Endothelial cell (in vitro differentiated cells): ENCODE data around the gene UCKL1. TPM values are rescaled to one million over a fixed set of nuclear protein-coding genes. Genes with fewer than 3 reads are reported as not detected.

Experiments used
- DNase-seq: peaks from one replicate; pipeline ENCODE4 v3.0.0; 2021; ENCODE audit warnings: low spot score
- H3K27ac Mint-ChIP-seq: one replicate; pipeline ENCODE4 v1.8.0; 2021; ENCODE audit warnings: mixed read lengths, inconsistent platforms; ENCODE audit not compliant: unreplicated experiment
- H3K27me3 Mint-ChIP-seq: one replicate; pipeline ENCODE4 v1.8.0; 2021; ENCODE audit warnings: mild to moderate bottlenecking, moderate library complexity, mixed read lengths, inconsistent platforms; ENCODE audit not compliant: unreplicated experiment
- H3K36me3 Mint-ChIP-seq: one replicate; pipeline ENCODE4 v1.8.0; 2021; ENCODE audit warnings: mild to moderate bottlenecking, low read depth, mixed read lengths, inconsistent platforms; ENCODE audit not compliant: unreplicated experiment
- H3K4me1 Mint-ChIP-seq: one replicate; pipeline ENCODE4 v1.8.0; 2021; ENCODE audit warnings: mild to moderate bottlenecking, mixed read lengths, inconsistent platforms; ENCODE audit not compliant: unreplicated experiment
- H3K4me3 Mint-ChIP-seq: one replicate; pipeline ENCODE4 v1.8.0; 2021; ENCODE audit warnings: mild to moderate bottlenecking, mixed read lengths, inconsistent platforms; ENCODE audit not compliant: unreplicated experiment
- H3K9me3 Mint-ChIP-seq: one replicate; pipeline ENCODE4 v1.8.0; 2021; ENCODE audit warnings: mixed read lengths, inconsistent platforms; ENCODE audit not compliant: unreplicated experiment
- total RNA-seq: library from RNA; stranded (reverse); fragmentation: NEBNext Ultra II Directional; extraction: Animal tissue kit (Norgen Biotek cat#: 25700); gene quantifications from one replicate; pipeline ENCODE4 v1.2.1, GENCODE V29; 2021; ENCODE audit not compliant: unreplicated experiment
- TF ChIP-seq, protein P1 (sequence below): fragments of 200-600 bp; sonication (generic); IDR thresholded peaks from one replicate; pipeline ENCODE4 v1.5.0; 2021; ENCODE audit warnings: antibody characterized with exemption; ENCODE audit not compliant: unreplicated experiment

The UCKL1 gene
- total RNA-seq, 1 donor from 2014 or later: 40.1 TPM

DNA sequence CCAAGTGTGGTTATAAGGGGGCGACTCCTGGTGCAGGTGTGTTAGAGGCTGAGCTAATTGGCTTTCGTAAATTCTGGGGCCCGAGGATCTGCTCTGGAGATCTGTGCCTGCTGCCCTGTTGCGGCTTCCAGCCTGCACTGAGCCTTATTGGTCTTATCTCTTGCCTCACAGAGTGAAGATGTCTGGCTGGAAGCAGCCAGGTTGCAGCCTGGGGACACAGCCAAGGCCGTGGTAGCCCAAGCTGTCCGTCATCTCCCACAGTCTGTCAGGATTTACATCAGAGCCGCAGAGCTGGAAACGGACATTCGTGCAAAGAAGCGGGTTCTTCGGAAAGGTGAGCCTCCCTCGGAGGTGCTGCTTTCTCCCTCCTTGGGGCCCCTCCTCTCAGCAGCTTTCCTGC, 44.7 kb upstream of the UCKL1 start:
- no peak overlapping the region for H3K27ac Mint-ChIP-seq
- H3K36me3 Mint-ChIP-seq: peaks cover 29% of the 10 kb centered on the region

DNA sequence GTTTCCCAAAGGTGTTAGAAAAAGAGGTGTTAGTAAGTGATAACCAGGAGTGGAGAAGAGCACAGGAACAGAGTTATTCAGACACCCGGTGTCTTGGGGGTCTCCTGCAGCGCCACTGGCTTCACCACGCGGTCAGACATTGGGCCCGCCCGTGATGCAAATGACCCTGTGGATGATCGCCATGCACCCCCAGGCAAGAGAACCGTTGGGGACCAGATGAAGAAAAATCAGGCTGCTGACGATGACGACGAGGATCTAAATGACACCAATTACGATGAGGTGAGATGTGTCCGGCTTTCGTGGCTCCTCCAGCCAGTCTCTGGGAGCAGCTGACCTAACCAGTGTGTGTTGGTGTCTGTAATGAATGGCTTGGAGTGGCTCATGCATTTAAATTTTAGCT, 26.7 kb upstream of the UCKL1 start:
- H3K9me3 Mint-ChIP-seq: no peaks in the 10 kb centered on the region
- DNase-seq: no peak
- peaks cover 10% of the 10 kb centered on the region for H3K27me3 Mint-ChIP-seq
- H3K36me3 Mint-ChIP-seq: peaks cover 27% of the 10 kb centered on the region
- TF ChIP-seq, protein P1, sequence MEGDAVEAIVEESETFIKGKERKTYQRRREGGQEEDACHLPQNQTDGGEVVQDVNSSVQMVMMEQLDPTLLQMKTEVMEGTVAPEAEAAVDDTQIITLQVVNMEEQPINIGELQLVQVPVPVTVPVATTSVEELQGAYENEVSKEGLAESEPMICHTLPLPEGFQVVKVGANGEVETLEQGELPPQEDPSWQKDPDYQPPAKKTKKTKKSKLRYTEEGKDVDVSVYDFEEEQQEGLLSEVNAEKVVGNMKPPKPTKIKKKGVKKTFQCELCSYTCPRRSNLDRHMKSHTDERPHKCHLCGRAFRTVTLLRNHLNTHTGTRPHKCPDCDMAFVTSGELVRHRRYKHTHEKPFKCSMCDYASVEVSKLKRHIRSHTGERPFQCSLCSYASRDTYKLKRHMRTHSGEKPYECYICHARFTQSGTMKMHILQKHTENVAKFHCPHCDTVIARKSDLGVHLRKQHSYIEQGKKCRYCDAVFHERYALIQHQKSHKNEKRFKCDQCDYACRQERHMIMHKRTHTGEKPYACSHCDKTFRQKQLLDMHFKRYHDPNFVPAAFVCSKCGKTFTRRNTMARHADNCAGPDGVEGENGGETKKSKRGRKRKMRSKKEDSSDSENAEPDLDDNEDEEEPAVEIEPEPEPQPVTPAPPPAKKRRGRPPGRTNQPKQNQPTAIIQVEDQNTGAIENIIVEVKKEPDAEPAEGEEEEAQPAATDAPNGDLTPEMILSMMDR: no peak
- peak overlapping the region; percentile 16 for H3K4me3 Mint-ChIP-seq
- H3K27ac Mint-ChIP-seq: no peak overlapping the region
- peaks cover 28% of the 10 kb centered on the region for H3K4me1 Mint-ChIP-seq

More for the DNA sequence above, 44.7 kb upstream of the UCKL1 start:
- peaks cover 16% of the 10 kb centered on the region for H3K4me1 Mint-ChIP-seq
- TF ChIP-seq, protein P1: no peak
- no peaks in the 10 kb centered on the region for H3K9me3 Mint-ChIP-seq
- no peak overlapping the region for H3K4me3 Mint-ChIP-seq
- H3K27me3 Mint-ChIP-seq: no peaks in the 10 kb centered on the region
- no peak for DNase-seq

DNA sequence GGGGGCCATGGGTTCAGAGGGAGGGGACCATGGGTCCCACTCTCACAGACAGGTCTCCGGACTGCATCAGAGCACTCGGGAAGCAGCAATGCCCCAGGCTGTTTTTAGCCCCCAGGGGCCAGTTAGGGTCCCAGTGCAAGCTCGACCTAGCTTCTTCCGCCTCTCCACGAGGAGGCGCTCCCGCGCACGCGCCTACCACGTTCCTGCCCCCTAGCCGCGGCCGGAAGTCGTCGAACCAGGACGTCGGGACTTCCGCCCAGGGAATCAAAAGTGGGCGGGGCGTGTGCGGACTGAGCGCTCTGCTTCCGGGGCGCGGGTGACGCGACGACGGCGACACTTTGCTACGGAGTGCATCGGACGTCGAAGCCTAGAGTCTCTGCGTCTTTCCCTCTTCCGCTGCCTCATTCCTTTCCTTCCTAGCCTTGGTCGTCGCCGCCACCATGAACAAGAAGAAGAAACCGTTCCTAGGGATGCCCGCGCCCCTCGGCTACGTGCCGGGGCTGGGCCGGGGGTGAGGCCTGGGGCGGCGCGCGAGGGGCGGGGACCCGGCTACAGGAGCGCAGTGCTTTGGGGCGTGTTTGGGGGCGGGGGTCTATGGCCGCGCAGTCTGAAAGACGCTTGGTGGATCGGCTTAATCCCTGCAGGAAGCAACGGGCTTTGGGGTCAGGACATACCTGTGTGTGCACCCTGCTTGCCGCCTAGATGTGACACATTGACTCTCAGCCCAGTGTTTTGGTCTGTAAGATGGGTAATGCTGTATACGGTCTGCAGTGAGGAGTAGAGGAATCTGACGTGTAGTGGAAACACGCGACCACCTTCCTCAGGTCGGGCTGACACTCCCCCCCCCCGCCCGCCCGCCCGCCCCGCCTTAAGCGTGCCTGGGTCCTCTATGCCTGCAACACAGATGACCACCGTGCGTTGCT, 24.9 kb upstream of the UCKL1 start, which contains the start of gene PRPF6:
PRPF6 (plus strand) TSS at position 327 of the 923 bp plus-strand sequence; CDS start at position 441, 114 bp downstream.
- Mint-ChIP-seq H3K27me3 (peaks cover 12% of the 10 kb centered on the region), H3K4me3 (peak within 1 kb of the TSS; percentile 95), H3K4me1 (peaks cover 30% of the 10 kb centered on the region), H3K27ac (peak within 1 kb of the TSS; percentile 67), H3K9me3 (no peaks in the 10 kb centered on the region), H3K36me3 (peaks cover 23% of the 10 kb centered on the region)
- peak; percentile 95 for DNase-seq
- TF ChIP-seq, protein P1: peak; percentile 80

DNA sequence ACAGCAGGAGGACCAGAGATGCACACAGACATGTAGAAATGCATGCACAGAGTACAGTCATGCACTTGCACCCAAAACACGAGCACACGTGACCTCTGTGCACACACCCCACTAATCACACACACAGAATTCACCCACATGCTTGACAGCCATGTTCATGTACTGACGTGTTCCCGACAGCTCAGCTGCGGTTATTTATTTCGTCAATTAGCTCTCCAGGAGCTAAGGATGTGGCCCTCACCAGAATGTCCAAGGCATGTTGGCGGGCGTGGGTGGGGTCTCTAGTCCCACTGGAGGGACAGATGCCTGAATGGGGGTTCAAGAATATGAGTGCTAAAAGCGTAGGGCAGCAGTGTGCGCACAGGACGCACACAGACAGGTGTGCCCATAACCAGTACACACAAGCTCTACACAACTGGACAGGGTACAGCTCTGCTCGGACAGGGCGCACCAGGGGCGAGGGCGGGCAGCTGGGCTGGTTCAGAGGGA, 24.1 kb upstream of the UCKL1 start:
- no peaks in the 10 kb centered on the region for H3K9me3 Mint-ChIP-seq
- H3K27me3 Mint-ChIP-seq: peaks cover 12% of the 10 kb centered on the region
- peaks cover 18% of the 10 kb centered on the region for H3K36me3 Mint-ChIP-seq
- H3K4me1 Mint-ChIP-seq: peaks cover 30% of the 10 kb centered on the region
- no peak for DNase-seq
- H3K4me3 Mint-ChIP-seq: peak overlapping the region; percentile 95
- TF ChIP-seq, protein P1: no peak
- peak overlapping the region; percentile 67 for H3K27ac Mint-ChIP-seq
